Transverse colon (tissue), 4 donors: Measurements from ENCODE around the gene INMT.

Experiments used
- POLR2A ChIP-seq: fragments of 450-650 bp; IDR thresholded peaks from one replicate; pipeline ENCODE4 v1.6.1; 2016; ENCODE audit warnings: antibody characterized with exemption, mild to moderate bottlenecking, moderate library complexity
- POLR2AphosphoS5 ChIP-seq, 3 donors: sonication (generic); formaldehyde crosslinking; IDR thresholded peaks; one replicate each; pipeline ENCODE4 v1.6.1; 2016; ENCODE audit warnings: antibody characterized with exemption in 3 of 3
- TF ChIP-seq, protein P1 (sequence below), 5 experiments: fragments of 200-600 bp in 3 of 5; fragments of 450-650 bp in 2 of 5; sonication (generic) in 3 of 5; IDR thresholded peaks; 1 replicate in 2 of 5; 2 replicates in 3 of 5; pipeline ENCODE4 v1.5.1; 2016 to 2017; ENCODE audit warnings: antibody characterized with exemption in 5 of 5, inconsistent platforms in 3 of 5, mild to moderate bottlenecking in 2 of 5, moderate library complexity in 1 of 5

DNA sequence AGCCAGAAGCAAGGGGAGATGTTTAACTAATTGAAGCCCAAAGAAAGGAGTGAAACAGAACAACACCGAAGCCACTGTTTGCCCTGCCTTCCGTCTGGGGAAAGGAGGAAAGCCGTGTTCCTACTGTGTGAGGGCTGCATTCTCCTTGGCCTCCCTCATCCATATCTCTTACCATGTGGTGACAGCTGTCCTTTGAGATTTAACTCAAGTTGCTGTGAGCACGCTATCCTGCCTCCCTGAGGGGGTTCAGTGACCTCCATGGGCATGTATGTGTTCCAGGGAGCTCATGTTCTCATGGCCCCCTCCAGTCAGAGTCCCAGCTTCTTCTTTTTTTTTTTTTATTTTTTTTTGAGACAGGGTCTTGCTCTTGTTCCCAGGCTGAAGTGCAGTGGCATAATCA, 43.5 kb upstream of the INMT start:
- TF ChIP-seq POLR2A (no peak), POLR2AphosphoS5 (IDR thresholded peaks at IDR 0.05) (no peak)
- TF ChIP-seq, protein P1, sequence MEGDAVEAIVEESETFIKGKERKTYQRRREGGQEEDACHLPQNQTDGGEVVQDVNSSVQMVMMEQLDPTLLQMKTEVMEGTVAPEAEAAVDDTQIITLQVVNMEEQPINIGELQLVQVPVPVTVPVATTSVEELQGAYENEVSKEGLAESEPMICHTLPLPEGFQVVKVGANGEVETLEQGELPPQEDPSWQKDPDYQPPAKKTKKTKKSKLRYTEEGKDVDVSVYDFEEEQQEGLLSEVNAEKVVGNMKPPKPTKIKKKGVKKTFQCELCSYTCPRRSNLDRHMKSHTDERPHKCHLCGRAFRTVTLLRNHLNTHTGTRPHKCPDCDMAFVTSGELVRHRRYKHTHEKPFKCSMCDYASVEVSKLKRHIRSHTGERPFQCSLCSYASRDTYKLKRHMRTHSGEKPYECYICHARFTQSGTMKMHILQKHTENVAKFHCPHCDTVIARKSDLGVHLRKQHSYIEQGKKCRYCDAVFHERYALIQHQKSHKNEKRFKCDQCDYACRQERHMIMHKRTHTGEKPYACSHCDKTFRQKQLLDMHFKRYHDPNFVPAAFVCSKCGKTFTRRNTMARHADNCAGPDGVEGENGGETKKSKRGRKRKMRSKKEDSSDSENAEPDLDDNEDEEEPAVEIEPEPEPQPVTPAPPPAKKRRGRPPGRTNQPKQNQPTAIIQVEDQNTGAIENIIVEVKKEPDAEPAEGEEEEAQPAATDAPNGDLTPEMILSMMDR (IDR thresholded peaks at IDR 0.05): no peak
